Vagina (tissue), 2 donors: ENCODE data around the gene SERGEF. TPM values are rescaled to one million over a fixed set of nuclear protein-coding genes. Genes with fewer than 3 reads are reported as not detected.

Source experiments
- DNase-seq, 2 donors: peaks; one replicate each; pipeline ENCODE4 v3.0.0-alpha.2; 2017; ENCODE audit errors: extremely low spot score in 2 of 2
- H3K27ac ChIP-seq: fragments of 200-600 bp; sonication (generic); one replicate; pipeline ENCODE4 v1.5.1; 2019
- H3K27me3 ChIP-seq: fragments of 200-600 bp; sonication (generic); one replicate; pipeline ENCODE4 v1.5.1; 2019
- H3K36me3 ChIP-seq, 2 donors: fragments of 200-600 bp; sonication (generic); one replicate each; pipeline ENCODE4 v1.5.1; 2017 to 2019
- H3K4me1 ChIP-seq: fragments of 200-600 bp; sonication (generic); one replicate; pipeline ENCODE4 v1.5.1; 2019
- H3K4me3 ChIP-seq, 2 donors: fragments of 200-600 bp; sonication (generic); 1 replicate in 1 of 2; 2 replicates in 1 of 2; pipeline ENCODE4 v1.5.1; 2016 to 2019
- H3K9me3 ChIP-seq: fragments of 200-600 bp; sonication (generic); one replicate; pipeline ENCODE4 v1.5.1; 2019
- CTCF ChIP-seq, 3 experiments: fragments of 450-650 bp in 2 of 3; fragments of 200-600 bp in 1 of 3; sonication (generic) in 1 of 3; IDR thresholded peaks; one replicate each; pipeline ENCODE4 v1.5.1; 2017 to 2019; ENCODE audit warnings: antibody characterized with exemption in 3 of 3, mild to moderate bottlenecking in 2 of 3, moderate library complexity in 2 of 3
- POLR2A ChIP-seq, 2 donors: fragments of 450-650 bp; IDR thresholded peaks; one replicate each; pipeline ENCODE4 v1.6.1; 2017; ENCODE audit warnings: antibody characterized with exemption in 2 of 2, mild to moderate bottlenecking in 2 of 2, moderate library complexity in 2 of 2
- POLR2AphosphoS5 ChIP-seq, 2 donors: sonication (generic); formaldehyde crosslinking; IDR thresholded peaks; one replicate each; pipeline ENCODE4 v1.9.0; 2017; ENCODE audit warnings: antibody characterized with exemption in 2 of 2, mild to moderate bottlenecking in 2 of 2, low read depth in 1 of 2; ENCODE audit not compliant: insufficient read depth in 1 of 2
- intact Hi-C: fragments of 100-400 bp; cut with DNase I; formaldehyde crosslinking; loops from one replicate; pipeline ENCODE4 v1.15.1; 2023
- total RNA-seq: library from RNA; depleted of rRNA; stranded (reverse); fragments of >200 nt; gene quantifications from one replicate; pipeline ENCODE4 v1.2.3, GENCODE V29; 2016

Gene SERGEF
- total RNA-seq, 1 donor from 2014 or later = 30.7 TPM

DNA sequence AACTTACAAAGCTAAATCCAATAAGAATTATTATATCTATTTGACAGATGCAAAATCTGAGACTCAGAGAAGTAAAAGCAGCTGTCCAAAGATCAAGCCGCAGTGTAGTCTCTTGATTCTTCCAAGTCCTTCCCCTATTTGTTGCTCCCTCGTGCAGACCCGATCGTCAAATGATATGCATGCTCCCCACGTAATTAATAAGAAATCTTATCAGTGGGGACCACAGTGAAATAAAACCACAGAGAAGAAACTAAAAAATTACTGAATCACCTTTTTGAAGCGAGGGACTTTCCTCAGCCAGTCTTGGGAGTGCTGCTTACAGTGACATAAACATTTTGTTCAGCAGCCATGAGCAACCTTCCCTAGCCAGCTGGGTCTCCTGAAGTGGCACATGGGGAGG, 64.6 kb downstream of the SERGEF start:
- DNase-seq = no peak
- peaks cover 9% of the 10 kb centered on the region for H3K4me1 ChIP-seq
- no peaks in the 10 kb centered on the region for H3K27me3 ChIP-seq
- H3K27ac ChIP-seq = no peak overlapping the region
- TF ChIP-seq POLR2AphosphoS5 (IDR thresholded peaks at IDR 0.05; ENCODE audit: insufficient read depth in 1 of 2, low read depth in 1 of 2) (no peak), POLR2A (IDR thresholded peaks at IDR 0.05) (no peak), CTCF (IDR thresholded peaks at IDR 0.05) (no peak)
- H3K36me3 ChIP-seq = peaks cover 0 to 4% of the 10 kb centered on the region in 2 donors
- no peak overlapping the region for H3K4me3 ChIP-seq
- H3K9me3 ChIP-seq = no peaks in the 10 kb centered on the region
- intact Hi-C loops = no loop called here

DNA sequence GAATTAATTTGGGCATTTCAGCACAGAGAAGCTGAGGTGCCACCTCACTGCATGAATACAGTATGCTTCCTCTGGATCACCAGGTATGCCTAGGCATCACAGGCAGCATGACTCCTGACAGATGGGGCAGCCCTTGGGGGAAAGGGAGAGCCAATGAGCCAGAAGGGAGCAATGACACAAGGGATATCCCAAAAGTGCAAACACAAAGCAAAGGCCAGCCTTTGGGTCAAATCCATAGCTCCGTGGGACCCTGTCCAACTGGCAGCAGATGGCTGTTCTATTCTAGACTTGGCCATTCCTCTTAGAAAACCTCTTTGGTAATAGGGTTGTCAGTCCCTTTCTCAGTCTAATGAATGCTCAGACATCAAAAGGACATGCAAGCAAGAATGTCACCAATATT, 73.3 kb downstream of the SERGEF start:
- H3K4me3 ChIP-seq = no peak overlapping the region
- H3K4me1 ChIP-seq = no peaks in the 10 kb centered on the region
- TF ChIP-seq POLR2AphosphoS5 (IDR thresholded peaks at IDR 0.05; ENCODE audit: insufficient read depth in 1 of 2, low read depth in 1 of 2) (no peak), CTCF (IDR thresholded peaks at IDR 0.05) (no peak)
- intact Hi-C loops = no loop called here
- peaks cover 0 to 4% of the 10 kb centered on the region in 2 donors for H3K36me3 ChIP-seq
- DNase-seq = no peak
- no peaks in the 10 kb centered on the region for H3K9me3 ChIP-seq
- H3K27ac ChIP-seq = no peak overlapping the region
- no peaks in the 10 kb centered on the region for H3K27me3 ChIP-seq

DNA sequence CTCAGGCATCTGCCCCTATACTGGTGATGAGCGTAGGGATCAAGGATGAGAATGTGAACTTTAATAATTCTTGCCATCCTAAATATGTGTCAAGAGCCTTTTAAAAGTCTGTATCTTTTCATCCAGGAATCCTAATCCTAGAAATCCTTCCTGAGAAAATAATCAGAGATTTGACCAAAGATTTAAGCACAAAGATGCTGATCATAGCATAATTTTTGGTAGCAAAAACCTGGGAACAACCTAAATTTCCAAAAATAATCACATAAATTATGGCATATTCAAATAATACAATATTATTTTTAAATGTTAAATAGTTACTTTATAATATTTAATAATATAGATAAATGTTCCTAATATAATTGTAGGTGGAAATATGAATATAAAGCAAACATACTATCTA, 76.1 kb downstream of the SERGEF start:
- no peak for DNase-seq
- Histone ChIP-seq H3K27me3 (no peaks in the 10 kb centered on the region), H3K27ac (no peak overlapping the region), H3K4me1 (no peaks in the 10 kb centered on the region), H3K36me3 (no peaks in the 10 kb centered on the region), H3K4me3 (no peak overlapping the region), H3K9me3 (no peaks in the 10 kb centered on the region)
- intact Hi-C loops = no loop called here
- TF ChIP-seq POLR2AphosphoS5 (IDR thresholded peaks at IDR 0.05; ENCODE audit: insufficient read depth in 1 of 2, low read depth in 1 of 2) = no peak
- no peak for TF ChIP-seq CTCF (IDR thresholded peaks at IDR 0.05)
- TF ChIP-seq POLR2A (IDR thresholded peaks at IDR 0.05) = no peak

GRCh38 chr11:17934194-17934593, 78.7 kb downstream of the SERGEF start:
- no peaks in the 10 kb centered on the region for H3K4me1 ChIP-seq
- no peak overlapping the region for H3K27ac ChIP-seq
- no peaks in the 10 kb centered on the region for H3K27me3 ChIP-seq
- H3K9me3 ChIP-seq = no peaks in the 10 kb centered on the region
- no peak for TF ChIP-seq POLR2AphosphoS5 (IDR thresholded peaks at IDR 0.05; ENCODE audit: insufficient read depth in 1 of 2, low read depth in 1 of 2)
- no peak for TF ChIP-seq CTCF (IDR thresholded peaks at IDR 0.05)
- TF ChIP-seq POLR2A (IDR thresholded peaks at IDR 0.05) = no peak
- DNase-seq = no peak
- H3K4me3 ChIP-seq = no peak overlapping the region
- intact Hi-C loops = no loop called here
- H3K36me3 ChIP-seq = no peaks in the 10 kb centered on the region

DNA sequence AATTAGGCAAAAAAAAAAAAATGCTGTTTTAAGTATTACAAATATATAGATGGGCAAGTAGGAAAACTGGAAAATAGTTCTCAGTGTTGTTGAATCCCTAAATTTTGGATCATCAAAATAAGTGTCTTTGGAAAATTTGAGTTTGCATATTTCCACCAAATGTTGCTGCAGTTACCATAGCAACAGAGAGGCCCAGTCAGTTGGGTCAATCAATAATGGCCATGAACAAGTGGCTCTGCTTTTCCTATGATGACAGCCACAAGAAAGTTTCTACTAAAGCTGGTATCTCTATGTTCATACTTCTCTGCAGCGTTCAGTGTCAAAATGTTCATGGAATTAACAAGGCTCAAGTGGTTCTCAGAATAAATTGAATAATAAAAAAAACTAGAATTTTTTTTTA, 79.1 kb downstream of the SERGEF start:
- no peak for DNase-seq
- TF ChIP-seq CTCF (IDR thresholded peaks at IDR 0.05) (no peak), POLR2AphosphoS5 (IDR thresholded peaks at IDR 0.05; ENCODE audit: insufficient read depth in 1 of 2, low read depth in 1 of 2) (no peak), POLR2A (IDR thresholded peaks at IDR 0.05) (no peak)
- no peaks in the 10 kb centered on the region for H3K36me3 ChIP-seq
- H3K4me3 ChIP-seq = no peak overlapping the region
- no peaks in the 10 kb centered on the region for H3K9me3 ChIP-seq
- intact Hi-C loops = no loop called here
- H3K4me1 ChIP-seq = no peaks in the 10 kb centered on the region
- H3K27ac ChIP-seq = no peak overlapping the region
- no peaks in the 10 kb centered on the region for H3K27me3 ChIP-seq
